HL-60 (cell line): ENCODE measurements around the gene ERBB4.

Experiments used
- DNase-seq, 2 experiments: peaks; one replicate each; pipeline ENCODE4 v3.0.0-alpha.2; 2010 to 2020; ENCODE audit warnings: low read depth in 1 of 2, low spot score in 1 of 2
- H3K27ac ChIP-seq: fragments of 250-450 bp; sonication (Bioruptor Pico); replicated peaks from 2 replicates; pipeline ENCODE4 v1.5.1; 2020; ENCODE audit warnings: mild to moderate bottlenecking, moderate library complexity
- H3K27me3 ChIP-seq: fragments of 250-450 bp; sonication (Bioruptor Pico); 2 replicates; pipeline ENCODE4 v1.5.1; 2021; ENCODE audit warnings: mild to moderate bottlenecking, moderate library complexity; ENCODE audit not compliant: insufficient read depth, poor library complexity, severe bottlenecking
- H3K4me3 ChIP-seq: replicated peaks from 2 replicates; pipeline ENCODE4 v1.5.1; 2011; ENCODE audit warnings: mild to moderate bottlenecking, control low read depth, low read length; ENCODE audit not compliant: insufficient read depth
- GABPA ChIP-seq: IDR thresholded peaks from 2 replicates; pipeline ENCODE4 v1.6.1; 2012; ENCODE audit warnings: low read depth
- POLR2AphosphoS5 ChIP-seq: IDR thresholded peaks from 2 replicates; pipeline ENCODE4 v1.6.1; 2012; ENCODE audit warnings: low read depth
- SPI1 ChIP-seq: IDR thresholded peaks from 2 replicates; pipeline ENCODE4 v1.6.1; 2012; ENCODE audit warnings: low read depth, mild to moderate bottlenecking, borderline replicate concordance
- TF ChIP-seq, protein P1 (sequence below): IDR thresholded peaks from 2 replicates; pipeline ENCODE4 v1.6.1; 2012; ENCODE audit warnings: low read depth; ENCODE audit not compliant: insufficient replicate concordance
- TF ChIP-seq, protein P2 (sequence below): IDR thresholded peaks from one replicate; pipeline ENCODE4 v1.5.1; 2011; ENCODE audit warnings: low read length, control low read depth, inconsistent platforms; ENCODE audit not compliant: insufficient read depth

The ERBB4 gene

DNA sequence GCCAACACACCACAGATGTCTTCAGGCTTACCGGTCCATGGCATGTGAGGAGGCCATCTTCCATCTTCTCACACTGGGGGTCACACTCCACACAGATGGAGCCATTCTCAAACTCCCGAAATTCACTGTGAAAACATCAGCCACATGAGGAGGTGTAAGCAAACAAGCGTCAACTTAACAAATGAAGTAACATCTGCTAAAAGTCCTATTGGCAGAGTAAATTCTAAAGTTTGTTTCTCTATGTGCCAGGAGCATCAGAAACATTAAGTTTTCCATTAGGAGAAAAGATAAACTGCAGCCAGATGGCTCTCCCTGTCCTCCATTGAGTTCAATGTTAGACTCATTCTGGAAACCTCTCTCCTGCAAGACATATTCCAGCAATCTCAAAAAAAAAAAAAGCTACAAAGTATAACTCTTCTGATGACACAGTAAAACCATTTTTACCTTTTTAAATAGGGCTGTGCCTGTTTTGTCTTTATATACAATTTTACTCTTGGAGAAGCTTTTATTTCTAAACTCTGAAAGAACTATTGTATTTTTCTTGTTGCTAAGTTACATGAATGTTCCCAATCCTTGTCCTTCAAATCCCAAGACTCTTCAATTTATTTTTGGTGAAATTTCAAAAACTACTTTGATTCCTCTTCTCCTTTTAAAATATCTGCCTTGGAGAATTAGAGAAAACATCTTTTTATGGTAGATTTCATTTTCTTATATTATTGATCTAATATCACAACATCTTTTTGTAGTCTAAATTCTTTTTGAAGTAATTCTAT is 865.3 kb downstream of the ERBB4 start:
- no peak for DNase-seq
- Histone ChIP-seq H3K27me3 (no peaks in the 10 kb centered on the region), H3K27ac (no peak overlapping the region), H3K4me3 (no peak overlapping the region)
- TF ChIP-seq SPI1 = no peak
- TF ChIP-seq, protein P1, sequence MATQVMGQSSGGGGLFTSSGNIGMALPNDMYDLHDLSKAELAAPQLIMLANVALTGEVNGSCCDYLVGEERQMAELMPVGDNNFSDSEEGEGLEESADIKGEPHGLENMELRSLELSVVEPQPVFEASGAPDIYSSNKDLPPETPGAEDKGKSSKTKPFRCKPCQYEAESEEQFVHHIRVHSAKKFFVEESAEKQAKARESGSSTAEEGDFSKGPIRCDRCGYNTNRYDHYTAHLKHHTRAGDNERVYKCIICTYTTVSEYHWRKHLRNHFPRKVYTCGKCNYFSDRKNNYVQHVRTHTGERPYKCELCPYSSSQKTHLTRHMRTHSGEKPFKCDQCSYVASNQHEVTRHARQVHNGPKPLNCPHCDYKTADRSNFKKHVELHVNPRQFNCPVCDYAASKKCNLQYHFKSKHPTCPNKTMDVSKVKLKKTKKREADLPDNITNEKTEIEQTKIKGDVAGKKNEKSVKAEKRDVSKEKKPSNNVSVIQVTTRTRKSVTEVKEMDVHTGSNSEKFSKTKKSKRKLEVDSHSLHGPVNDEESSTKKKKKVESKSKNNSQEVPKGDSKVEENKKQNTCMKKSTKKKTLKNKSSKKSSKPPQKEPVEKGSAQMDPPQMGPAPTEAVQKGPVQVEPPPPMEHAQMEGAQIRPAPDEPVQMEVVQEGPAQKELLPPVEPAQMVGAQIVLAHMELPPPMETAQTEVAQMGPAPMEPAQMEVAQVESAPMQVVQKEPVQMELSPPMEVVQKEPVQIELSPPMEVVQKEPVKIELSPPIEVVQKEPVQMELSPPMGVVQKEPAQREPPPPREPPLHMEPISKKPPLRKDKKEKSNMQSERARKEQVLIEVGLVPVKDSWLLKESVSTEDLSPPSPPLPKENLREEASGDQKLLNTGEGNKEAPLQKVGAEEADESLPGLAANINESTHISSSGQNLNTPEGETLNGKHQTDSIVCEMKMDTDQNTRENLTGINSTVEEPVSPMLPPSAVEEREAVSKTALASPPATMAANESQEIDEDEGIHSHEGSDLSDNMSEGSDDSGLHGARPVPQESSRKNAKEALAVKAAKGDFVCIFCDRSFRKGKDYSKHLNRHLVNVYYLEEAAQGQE = no peak
- no peak for TF ChIP-seq GABPA
- no peak for TF ChIP-seq POLR2AphosphoS5
- TF ChIP-seq, protein P2, sequence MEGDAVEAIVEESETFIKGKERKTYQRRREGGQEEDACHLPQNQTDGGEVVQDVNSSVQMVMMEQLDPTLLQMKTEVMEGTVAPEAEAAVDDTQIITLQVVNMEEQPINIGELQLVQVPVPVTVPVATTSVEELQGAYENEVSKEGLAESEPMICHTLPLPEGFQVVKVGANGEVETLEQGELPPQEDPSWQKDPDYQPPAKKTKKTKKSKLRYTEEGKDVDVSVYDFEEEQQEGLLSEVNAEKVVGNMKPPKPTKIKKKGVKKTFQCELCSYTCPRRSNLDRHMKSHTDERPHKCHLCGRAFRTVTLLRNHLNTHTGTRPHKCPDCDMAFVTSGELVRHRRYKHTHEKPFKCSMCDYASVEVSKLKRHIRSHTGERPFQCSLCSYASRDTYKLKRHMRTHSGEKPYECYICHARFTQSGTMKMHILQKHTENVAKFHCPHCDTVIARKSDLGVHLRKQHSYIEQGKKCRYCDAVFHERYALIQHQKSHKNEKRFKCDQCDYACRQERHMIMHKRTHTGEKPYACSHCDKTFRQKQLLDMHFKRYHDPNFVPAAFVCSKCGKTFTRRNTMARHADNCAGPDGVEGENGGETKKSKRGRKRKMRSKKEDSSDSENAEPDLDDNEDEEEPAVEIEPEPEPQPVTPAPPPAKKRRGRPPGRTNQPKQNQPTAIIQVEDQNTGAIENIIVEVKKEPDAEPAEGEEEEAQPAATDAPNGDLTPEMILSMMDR = no peak

DNA sequence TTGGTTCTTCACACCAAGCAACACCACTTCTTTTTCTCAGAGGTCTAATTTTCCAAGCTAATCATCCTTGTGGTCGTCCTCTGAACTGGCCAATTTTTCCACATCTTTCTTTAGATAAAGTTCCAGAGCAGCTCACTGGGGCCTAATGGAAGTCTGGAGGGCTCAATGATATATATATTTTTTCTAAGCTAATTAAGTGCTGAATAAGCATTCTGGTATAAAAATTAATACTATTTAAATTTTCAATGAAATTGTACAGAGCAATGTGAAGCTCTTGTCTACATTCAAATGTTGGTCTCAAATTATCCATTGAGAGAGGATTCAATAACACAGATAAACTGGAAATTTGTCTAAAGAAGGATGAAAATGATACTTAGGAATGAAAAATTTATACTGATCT is 866.6 kb downstream of the ERBB4 start:
- TF ChIP-seq POLR2AphosphoS5 (no peak), SPI1 (no peak), GABPA (no peak)
- TF ChIP-seq, protein P1 = no peak
- TF ChIP-seq, protein P2 = no peak
- DNase-seq = no peak
- Histone ChIP-seq H3K27me3 (no peaks in the 10 kb centered on the region), H3K27ac (no peak overlapping the region), H3K4me3 (no peak overlapping the region)

DNA sequence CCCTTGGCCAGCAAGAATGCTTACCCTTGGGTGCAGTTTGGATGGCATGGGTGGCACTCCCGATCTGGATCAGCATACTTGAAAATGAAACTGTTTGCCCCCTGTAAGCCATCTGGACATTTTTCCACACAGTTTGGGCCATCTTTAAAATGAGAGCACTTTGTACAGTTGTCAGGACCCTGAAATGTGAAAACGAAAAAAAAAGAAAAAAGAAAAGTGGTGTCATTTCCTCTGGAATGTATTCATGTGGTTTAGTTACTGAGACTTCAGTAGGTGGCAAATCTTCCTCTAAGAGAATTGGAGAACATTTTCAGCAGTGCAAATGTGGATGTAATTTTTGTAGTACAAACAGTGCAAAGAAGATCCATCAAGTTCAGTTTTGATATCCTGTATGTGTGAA is 873.3 kb downstream of the ERBB4 start:
- Histone ChIP-seq H3K4me3 (no peak overlapping the region), H3K27ac (no peak overlapping the region), H3K27me3 (no peaks in the 10 kb centered on the region)
- DNase-seq = no peak
- no peak for TF ChIP-seq SPI1
- no peak for TF ChIP-seq GABPA
- TF ChIP-seq, protein P1 = no peak
- TF ChIP-seq POLR2AphosphoS5 = no peak
- TF ChIP-seq, protein P2 = no peak
